HT-29 (cell line): ENCODE results near the gene MIER3. TPM values are rescaled to one million over a fixed set of nuclear protein-coding genes. Genes with fewer than 3 reads are reported as not detected.

Source experiments
- DNase-seq: peaks from one replicate; pipeline ENCODE4 v3.0.0-alpha.2; 2015; ENCODE audit warnings: low spot score
- total RNA-seq: library from RNA; depleted of rRNA; stranded (reverse); fragments of >200 nt; shearing (Covaris generic); gene quantifications from 2 replicates; pipeline ENCODE4 v1.2.3, GENCODE V29; 2014

The MIER3 gene
- total RNA-seq, 1 experiment from 2014 or later, result 15.2 TPM

DNA sequence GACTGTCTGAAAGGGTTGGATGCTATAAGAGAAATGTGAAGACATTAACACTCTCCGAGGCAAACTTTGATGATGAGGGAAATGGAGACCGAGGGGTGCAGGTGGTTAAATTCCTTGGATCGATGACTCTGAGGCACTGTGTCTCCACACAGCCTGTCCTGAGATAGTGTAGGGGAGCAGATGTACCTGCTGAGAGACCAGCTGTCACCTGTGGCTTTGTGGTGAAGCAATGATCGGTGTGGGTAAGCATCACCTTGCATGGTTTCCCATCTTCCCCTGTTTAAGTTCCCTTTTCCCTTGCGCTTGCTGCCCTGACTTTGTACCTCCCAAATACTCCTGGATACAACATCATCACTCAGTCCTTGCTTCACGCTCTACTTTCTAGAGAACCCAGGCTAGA lies 9.8 kb upstream of the MIER3 start:
- no peak for DNase-seq

DNA sequence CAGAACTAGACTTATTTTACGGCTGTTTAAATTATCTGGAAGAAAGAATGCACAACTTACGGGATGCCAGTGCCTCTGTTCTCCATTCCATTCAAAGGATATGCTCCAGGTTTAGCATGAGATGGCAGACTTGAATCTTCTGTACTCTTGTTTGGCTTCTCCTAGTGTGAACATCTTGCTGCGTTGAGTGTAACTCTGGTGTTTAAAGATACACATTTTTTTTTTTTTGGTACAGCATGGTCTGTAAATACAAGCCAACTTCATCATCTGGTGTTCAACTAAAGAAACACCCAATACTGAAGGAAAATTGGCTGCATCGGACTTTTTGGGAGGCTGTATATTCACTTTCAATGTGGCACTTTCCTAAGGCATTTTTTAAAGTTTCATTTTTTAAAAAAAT lies 7.4 kb upstream of the MIER3 start:
- no peak for DNase-seq

DNA sequence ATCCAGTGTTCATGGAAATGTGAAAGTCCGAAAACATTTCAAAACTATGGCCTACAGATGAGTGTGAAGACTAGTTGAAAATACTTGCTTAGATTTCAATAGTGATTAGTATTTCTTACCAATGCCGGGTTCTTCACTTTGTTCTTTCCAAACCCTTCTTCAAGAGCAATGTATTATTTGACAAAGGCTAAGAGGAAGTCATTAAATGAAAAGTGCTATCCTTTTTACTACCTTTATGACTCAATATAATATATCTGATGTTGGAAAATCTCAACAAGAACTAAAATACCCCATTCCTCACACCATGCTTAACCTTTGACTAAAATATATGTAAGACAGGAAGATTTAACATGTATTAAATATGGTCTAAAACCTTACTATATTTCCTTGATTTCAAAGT lies 6.7 kb upstream of the MIER3 start:
- no peak for DNase-seq

DNA sequence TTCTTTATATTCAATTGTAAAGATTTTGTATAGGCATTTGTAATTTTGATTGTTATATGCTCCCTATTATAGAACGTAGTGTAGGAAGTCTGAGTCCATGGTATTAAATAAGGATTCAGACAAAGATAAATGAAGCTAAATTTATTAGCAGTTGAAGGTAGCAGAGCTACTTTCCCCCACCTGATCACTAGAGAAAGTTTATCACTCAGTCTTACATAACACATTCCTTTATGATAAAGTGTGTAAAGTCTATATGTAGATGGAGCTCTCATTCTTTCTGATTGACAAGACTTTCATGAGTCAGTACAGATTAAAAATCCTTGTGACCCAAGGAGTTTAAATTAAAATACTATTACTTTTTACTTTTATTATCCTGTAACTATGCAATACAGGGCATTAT lies 2.3 kb upstream of the MIER3 start:
- DNase-seq, result no peak

DNA sequence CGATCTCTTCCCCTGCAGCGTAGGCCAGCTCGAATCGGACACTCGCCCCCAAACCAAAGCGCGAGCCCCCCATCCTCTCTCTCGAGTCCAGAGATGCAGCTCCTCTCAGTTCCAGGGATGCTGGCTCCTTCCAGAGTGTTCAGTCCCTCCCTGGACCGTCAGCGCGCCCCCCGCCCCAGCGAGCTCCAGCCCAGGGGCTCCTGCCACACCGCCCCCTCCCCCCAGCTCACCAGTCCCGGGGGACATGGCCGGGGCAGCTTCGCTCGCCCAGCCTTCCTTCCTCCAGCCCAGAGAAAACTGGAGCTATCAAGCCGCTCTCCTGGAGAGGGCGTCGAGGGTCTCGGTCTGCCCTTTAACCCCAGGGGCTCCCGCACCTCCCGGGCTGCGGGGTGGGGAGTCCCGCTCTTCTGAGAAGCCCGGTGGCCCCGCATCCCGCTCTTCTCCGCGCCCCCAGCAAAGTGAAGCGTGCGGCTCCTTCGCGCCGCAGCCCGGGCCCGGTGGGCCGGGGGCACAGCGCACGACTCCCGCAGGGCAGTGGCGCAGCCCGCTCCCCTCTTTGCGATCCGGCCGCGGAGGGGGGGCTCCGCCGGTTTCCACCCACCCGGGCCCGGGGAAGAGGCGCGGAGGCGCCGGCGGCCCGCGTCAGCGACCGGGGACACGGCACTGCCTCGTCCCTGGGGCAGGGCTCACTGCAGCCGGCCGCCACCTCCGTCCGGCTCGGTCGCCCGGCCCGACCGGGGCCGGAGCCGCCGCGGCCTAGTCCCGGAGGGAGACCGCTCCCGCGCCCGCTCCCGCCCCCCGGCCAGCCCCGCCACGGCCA lies 587 bp downstream of the MIER3 start:
- peak; percentile 32 for DNase-seq

DNA sequence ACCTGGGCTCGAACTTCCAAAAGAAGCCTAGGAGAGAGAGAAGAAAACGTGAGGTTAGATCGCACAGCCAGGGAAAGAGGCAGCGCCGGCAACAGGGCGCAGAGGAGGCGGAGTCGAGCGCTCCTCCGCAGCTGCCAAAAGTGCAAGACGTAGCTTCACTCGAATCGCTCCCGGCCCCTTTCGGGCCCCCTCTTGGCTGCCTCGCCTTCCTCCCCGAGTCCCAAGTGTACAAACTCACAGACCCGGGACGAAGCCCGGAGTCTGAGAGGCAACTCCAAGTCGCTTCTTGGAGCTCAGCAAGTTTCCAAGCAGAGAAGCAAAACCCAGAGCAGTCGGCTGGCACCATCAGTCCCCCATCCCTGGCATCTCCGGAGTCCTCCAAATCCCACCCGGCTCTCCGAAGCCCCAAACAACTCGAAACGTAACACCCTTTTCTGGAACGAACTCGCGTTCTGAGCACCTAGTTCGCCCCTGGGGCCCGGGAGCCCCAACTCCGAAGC lies 1.2 kb downstream of the MIER3 start:
- peak; percentile 49 for DNase-seq

DNA sequence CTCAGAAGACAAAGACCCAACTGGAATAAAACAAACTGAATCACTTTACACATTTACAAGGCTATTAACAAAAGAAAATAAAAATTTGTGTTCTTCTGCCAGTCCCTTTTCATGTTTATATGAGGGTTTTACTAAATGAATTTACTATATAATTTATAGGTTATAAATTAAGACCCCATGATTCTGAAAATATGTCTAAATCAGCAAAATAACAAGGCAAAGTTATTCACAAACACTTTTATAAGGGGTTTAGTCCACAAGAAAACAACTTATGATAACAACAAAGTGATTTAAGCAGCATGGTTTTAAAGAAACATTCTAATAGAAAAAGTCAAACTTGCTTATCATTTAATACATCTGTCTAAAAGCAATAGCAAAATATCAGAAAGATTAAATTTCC lies 4.9 kb downstream of the MIER3 start:
- no peak for DNase-seq

DNA sequence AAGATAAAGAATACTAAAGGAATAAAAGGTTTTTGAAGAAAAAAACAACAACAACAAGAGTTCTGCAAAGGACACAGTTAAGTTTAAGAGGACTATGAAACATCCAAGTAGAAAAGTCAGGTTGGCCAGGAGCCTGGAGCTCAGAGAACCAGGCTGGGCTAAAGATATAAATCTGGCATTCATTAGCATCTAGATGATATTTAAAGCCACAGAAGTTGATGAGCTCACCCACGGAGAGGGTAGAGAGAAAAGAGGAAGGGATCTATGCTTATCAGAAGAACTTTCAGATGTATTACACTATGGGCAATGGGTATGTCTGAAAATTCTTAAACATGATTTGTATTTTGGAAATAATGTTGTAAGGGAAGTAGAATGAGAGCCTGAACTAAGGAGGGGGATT lies 9.9 kb downstream of the MIER3 start:
- DNase-seq, result no peak

DNA sequence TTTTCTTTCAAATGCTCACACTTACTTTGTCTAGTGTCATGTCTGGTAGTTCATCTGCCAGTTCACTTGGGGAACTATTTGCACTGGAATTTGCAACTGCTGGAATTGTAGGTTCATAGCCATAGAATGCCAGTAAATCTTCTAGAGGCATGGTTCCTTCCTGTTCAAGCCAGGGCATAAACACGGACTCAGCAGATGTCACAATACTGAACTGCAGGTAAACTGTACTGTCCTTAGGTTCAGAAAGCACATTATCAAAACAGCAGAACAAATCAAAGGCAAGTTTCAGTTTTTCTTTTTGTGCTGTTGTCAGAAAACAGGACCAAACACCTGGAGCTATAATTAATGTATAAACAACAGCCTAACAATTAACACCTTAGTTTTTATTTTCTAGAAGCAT lies 13.1 kb downstream of the MIER3 start:
- DNase-seq, result no peak

DNA sequence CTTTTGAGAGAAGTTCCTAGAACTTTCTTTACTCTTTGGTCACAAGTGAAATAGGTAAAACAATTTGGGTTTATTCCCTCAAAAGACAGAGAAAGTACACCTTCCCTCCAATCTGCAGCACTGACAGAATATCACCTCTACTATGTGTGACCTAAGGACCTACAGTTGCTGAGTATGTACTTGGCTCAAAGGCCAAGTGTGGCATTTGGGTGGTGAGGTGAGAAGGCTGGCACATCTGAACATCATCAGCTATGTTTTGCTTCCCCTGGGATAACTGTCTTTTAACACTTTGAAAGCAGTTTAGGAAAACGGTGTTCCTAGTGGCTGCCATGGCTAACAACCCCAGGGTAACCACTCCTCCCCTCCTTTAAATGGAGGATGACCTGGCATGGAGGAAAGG lies 17.6 kb downstream of the MIER3 start:
- no peak for DNase-seq

DNA sequence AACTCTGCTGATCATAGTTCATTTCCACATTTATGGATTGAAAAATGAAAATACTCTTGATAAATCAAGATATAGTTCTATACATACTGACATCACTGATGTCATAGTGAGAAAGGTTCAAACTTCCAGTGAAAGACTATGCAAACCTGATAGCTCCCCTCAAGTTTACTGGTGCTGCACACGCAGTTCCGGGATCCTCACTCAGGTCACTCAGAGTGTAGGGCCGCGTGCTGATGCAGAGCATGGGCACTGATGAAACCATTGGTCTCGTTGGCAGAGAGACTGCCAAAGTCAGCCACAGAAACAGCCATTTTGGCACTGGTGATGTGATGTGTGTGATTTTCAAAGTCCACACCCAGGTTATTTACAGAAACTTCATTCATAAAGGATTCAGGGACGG lies 29.0 kb downstream of the MIER3 start:
- DNase-seq, result no peak

DNA sequence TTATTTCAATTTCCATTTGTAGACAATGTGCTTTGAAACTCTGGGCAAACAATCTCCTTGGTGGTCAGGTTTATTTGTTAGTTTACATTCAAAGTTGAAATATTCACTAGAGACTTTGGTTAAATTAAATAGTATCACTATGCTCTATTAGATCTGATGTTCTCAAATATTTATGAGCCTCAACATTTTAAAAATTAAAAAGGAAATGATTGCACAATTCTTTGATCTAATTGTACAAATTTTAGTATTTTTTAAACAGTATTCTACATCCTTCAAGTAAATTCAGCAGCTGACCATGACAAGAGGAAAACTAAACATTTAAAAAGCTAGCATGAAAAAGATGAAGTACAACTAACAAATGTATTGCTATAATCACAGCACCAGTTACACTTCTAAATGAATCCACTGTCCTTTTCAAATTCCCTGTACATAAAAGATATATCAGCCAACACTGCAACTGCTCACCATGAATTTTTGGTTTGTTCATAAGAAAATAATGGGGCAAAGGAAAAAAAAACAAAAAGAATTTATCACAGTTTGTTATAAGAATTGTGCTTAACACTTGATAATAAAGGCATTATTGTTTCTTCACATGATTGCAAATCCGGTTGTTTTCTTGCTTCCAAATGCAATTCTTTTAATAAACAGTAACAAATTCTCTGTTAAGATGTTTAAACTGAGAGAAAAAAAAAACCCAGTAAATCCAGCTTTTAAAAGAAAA lies 31.8 kb downstream of the MIER3 start:
- DNase-seq, result no peak

DNA sequence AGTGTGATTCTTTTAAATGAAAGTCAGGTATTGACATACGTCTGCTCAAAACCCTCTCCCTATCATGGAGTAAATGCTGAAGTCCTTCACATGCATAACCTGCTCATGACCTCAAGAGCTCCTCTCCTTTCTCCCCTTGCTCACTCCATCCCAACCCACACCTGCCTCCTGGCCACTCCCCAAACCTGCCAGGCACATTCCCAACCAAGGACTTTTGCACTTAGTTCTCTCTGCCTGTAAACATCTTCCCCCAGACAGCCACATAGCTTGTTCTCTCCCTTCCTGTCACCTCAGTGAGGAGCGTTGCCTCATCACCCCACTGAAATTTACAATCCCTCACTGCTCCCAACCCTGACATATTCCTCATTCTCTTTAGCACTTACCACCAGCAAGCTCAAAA lies 33.9 kb downstream of the MIER3 start:
- DNase-seq, result no peak

DNA sequence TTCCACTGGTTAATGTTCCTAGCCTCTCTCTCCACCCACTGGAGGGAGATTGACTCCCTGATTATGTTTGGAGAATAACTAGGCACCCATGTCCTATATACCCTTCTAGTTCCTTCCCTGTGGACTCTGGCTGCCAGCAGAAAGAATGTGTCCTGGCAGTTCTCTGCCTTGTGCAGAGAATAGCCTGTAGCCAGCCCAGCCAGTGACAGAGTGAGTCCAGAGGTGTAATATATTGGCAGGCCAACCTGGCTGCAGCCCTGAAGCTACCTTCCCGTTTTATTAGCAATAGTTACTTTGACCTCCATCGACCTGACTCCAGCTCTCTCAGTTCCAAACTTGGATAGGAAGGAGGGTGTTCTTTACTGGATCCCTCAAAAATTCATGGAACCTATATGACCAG lies 34.4 kb downstream of the MIER3 start:
- DNase-seq, result no peak

DNA sequence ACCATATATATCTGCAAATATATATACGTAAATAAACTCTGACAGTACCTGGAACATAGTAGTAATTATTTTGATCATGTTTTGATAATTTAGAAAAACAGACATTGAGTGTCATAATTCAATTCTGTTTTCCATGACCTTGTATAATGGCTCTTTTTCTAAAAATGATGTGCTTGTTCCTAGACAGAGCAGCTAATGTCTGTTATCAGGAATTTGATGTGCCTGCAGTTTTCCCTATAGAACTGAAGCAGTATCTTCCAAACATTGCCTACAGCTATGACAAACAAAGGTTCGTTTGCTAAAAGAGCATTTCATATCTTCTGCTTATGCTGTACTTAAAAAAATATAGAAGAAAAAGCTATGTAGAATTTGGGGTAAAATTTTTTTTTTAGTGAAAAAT lies 37.2 kb downstream of the MIER3 start:
- DNase-seq, result no peak

DNA sequence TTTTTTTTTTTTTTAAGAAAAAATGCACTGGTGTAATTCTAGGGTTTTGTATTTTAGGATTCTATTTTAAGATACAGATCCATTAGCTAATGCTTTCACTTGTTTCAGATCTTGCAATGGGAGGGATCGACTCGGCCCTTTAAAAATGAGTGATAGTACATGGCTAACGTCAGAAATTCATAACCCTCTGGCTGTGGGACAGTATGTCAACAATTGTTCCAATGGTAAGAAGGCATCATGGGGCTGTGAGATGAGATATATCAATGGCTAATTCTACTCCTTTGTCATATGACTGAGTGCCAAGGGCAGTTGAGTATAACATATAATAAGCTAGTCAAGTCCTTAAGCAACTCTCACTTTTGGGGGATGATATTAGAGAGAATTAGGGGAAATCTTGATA lies 38.2 kb downstream of the MIER3 start:
- no peak for DNase-seq

DNA sequence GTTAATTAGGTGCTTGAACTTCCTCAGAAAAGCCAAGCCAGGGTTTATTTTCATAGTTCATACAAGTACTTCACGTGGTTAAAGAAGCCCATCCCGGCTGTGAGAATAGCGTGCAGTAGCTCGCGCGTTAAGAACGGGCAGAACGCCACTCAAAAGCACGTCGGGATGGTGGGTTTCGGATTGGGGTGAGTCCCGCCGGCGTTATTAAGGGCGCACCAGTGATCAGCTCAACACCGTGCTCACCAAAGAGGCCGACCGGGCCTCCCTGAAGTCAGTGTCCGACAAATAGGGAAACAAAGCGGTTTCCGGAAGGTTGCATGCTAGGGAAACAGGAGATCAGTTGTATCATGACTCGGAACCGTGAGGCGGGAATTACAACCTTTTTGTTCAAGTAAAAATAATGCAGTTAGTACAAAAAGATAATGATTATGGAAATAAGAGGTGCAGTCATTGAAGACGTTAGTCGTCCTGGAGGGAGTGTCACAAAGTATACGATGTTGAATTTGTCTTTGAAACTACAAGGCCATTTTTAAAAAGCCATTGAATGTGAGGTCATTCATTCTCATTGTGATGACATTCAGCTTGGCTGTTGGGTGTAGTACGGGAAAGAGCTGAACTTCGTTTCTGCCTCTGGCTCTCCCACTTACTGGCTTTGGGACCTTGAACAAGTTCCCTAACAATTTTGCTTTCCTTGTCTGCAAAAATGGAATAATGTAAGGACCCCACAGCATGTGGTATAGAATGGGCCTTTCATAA lies 41.5 kb downstream of the MIER3 start:
- DNase-seq, result peak; percentile 77

DNA sequence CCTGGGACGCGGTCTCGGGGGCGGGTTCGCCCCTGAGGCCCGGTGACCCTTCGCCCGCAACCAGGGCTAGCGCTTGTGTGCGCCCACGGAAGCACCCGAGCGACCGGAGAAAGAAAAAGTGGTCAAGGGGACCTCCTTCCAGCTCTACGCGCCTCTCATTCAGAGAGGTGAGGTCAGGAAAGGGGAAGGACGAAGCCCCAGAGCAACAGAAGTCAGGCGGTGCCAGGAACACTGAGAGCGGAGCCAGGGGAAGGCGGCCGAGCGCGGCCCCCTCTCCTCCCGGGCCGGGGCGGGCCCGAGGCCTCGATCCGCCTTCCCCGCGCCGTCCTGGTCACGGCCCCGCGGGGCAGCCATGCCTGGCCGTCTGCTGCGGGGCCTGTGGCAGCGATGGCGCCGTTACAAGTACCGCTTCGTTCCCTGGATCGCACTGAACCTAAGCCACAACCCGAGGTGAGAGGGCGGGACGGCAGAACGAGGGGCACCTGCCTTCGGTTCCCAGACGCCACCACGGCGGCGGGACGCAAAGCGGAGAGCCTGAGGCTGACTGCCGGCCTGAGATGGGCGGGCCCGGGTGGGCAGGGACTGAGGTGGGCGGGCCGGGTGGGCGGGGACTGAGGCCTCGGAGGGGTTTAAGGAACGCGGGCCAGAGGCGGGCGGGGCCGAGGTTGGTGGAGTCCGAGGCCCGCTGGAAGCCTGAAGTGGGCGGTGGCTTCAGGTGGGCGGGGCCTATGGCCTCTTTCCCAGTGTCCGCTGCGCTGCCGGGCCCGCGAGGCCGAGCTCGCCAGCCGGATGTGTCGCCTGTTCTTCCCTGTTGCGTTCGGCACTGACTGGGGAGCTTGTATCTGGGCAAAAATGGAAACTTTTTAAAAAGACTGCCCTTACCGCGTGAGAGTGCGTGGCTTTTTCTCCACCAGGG lies 42.4 kb downstream of the MIER3 start, which contains the start of gene SETD9:
SETD9 (plus strand) TSS at position 303 of the 916 bp plus-strand sequence; CDS start at position 353, 50 bp downstream.
- peak; percentile 99 for DNase-seq

DNA sequence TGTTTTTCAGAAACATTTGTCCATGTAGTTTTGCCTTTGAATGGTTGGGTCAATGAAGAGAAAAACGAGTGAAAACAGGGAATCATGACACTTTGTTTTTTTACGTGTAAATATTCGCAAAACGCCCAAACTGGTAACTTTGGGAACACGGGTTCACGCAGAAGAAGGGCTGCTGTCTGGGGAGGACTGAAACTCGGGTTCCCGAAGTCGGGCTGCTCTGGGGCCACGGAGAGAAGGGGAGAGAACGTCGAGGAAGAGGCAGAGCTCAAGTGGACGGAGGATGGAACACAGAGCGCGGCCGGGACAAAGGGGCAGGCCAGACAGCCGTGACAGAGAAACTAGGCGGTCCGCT lies 43.0 kb downstream of the MIER3 start:
- DNase-seq, result peak; percentile 87

DNA sequence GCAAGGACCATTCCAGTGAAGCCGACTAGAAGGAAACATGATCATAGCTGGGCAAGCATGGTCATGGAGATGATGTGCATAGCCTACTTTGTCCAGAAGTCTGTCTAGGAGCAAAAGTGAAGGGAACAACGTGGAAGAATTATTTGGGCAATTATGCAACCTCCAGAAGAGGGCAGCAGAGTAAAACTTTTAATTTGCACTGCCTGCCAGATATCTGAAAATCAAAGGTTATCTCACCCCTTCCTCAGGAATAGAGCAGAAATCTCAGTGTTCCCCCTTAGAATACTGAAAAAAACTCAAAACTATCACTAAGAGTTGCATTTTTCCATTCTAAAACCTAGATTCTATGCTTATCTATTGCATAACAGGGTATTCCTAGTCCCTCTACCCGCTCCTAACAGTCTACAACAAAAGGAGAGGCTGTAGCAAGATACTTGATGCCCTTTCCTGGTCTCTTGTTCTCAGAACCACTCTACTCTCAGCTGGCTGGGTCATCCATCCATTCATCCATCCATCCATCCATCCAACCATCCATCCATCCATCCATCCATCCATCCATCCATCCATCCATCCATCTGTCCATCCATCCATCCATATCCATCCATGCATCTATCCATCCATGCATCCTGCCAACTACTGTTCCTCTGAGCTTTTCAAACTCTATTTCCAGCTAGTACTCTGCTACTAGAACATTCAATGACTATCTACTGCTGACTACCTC lies 50.9 kb downstream of the MIER3 start:
- DNase-seq, result peak; percentile 86

DNA sequence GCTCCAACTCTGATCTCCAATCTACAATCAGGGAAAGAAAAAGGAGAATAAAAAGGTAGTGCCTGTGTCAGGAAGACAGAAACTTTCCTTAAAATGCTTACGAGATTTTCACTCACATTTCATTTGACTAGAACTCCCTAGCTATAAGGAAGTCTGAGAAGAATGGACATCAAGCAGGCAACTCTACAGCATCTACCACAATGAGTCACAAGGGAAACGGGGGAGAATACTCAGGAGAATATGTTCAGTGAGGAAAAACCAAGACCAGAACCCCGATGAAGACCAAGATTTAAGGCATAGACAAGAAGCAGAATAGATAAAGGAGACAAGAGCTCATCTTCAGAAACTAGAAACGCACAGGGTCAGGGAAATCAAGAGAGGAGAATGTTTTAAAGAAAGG lies 51.5 kb downstream of the MIER3 start:
- DNase-seq, result no peak
